Activated naive CD4-positive, alpha-beta T cell treated with anti-CD3 and anti-CD28 coated beads, Interleukin-2, amount 50 U/mL, for 24 hours (primary cell): ENCODE data around the gene SGCE.

Source experiments
- H3K27ac Mint-ChIP-seq: one replicate; pipeline ENCODE4 v1.8.0; 2021; ENCODE audit warnings: mild to moderate bottlenecking, mixed read lengths
- H3K27me3 Mint-ChIP-seq: one replicate; pipeline ENCODE4 v1.8.0; 2021; ENCODE audit warnings: mixed read lengths
- H3K36me3 Mint-ChIP-seq: one replicate; pipeline ENCODE4 v1.8.0; 2021; ENCODE audit warnings: mixed read lengths
- H3K4me1 Mint-ChIP-seq: one replicate; pipeline ENCODE4 v1.8.0; 2021; ENCODE audit warnings: mixed read lengths
- H3K4me3 Mint-ChIP-seq: one replicate; pipeline ENCODE4 v1.8.0; 2021; ENCODE audit warnings: mild to moderate bottlenecking, mixed read lengths
- H3K9me3 Mint-ChIP-seq: one replicate; pipeline ENCODE4 v1.8.0; 2021; ENCODE audit warnings: mixed read lengths

SGCE gene

GRCh38 chr7:94643771-94644545, 12.0 kb downstream of the SGCE start:
- Mint-ChIP-seq H3K4me1 (no peaks in the 10 kb centered on the region), H3K27me3 (peaks cover 32% of the 10 kb centered on the region), H3K9me3 (no peaks in the 10 kb centered on the region), H3K27ac (no peak overlapping the region), H3K4me3 (no peak overlapping the region), H3K36me3 (no peaks in the 10 kb centered on the region)

- Mint-ChIP-seq H3K4me1 (no peaks in the 10 kb centered on the region), H3K4me3 (no peak overlapping the region), H3K9me3 (no peaks in the 10 kb centered on the region), H3K36me3 (no peaks in the 10 kb centered on the region), H3K27me3 (peaks cover 35% of the 10 kb centered on the region), H3K27ac (no peak overlapping the region)
These were observed 12.9 kb downstream of the SGCE start for GRCh38 chr7:94642838-94643653.

GRCh38 chr7:94639384-94639783, 16.5 kb downstream of the SGCE start:
- H3K27ac Mint-ChIP-seq: no peak overlapping the region
- H3K4me1 Mint-ChIP-seq: no peaks in the 10 kb centered on the region
- no peak overlapping the region for H3K4me3 Mint-ChIP-seq
- no peaks in the 10 kb centered on the region for H3K9me3 Mint-ChIP-seq
- H3K27me3 Mint-ChIP-seq: peaks cover 24% of the 10 kb centered on the region
- no peaks in the 10 kb centered on the region for H3K36me3 Mint-ChIP-seq

GRCh38 chr7:94635687-94636086, 20.2 kb downstream of the SGCE start:
- Mint-ChIP-seq H3K27ac (no peak overlapping the region), H3K27me3 (peaks cover 16% of the 10 kb centered on the region), H3K4me3 (no peak overlapping the region), H3K4me1 (no peaks in the 10 kb centered on the region), H3K9me3 (no peaks in the 10 kb centered on the region), H3K36me3 (no peaks in the 10 kb centered on the region)

GRCh38 chr7:94634502-94634901, 21.4 kb downstream of the SGCE start:
- Mint-ChIP-seq H3K9me3 (no peaks in the 10 kb centered on the region), H3K27me3 (peaks cover 13% of the 10 kb centered on the region)

GRCh38 chr7:94633687-94634086, 22.2 kb downstream of the SGCE start:
- no peaks in the 10 kb centered on the region for H3K9me3 Mint-ChIP-seq
- H3K4me1 Mint-ChIP-seq: no peaks in the 10 kb centered on the region
- no peaks in the 10 kb centered on the region for H3K36me3 Mint-ChIP-seq
- H3K27me3 Mint-ChIP-seq: peaks cover 10% of the 10 kb centered on the region
- H3K27ac Mint-ChIP-seq: no peak overlapping the region
- H3K4me3 Mint-ChIP-seq: no peak overlapping the region

More at GRCh38 chr7:94634502-94634901, 21.4 kb downstream of the SGCE start:
- H3K36me3 Mint-ChIP-seq: no peaks in the 10 kb centered on the region
- H3K4me1 Mint-ChIP-seq: no peaks in the 10 kb centered on the region
- H3K4me3 Mint-ChIP-seq: no peak overlapping the region
- H3K27ac Mint-ChIP-seq: no peak overlapping the region

GRCh38 chr7:94633014-94633341, 23.0 kb downstream of the SGCE start:
- Mint-ChIP-seq H3K27me3 (peaks cover 9% of the 10 kb centered on the region), H3K9me3 (no peaks in the 10 kb centered on the region), H3K27ac (no peak overlapping the region), H3K36me3 (no peaks in the 10 kb centered on the region), H3K4me3 (no peak overlapping the region), H3K4me1 (no peaks in the 10 kb centered on the region)

GRCh38 chr7:94632338-94633013, 23.5 kb downstream of the SGCE start:
- H3K27ac Mint-ChIP-seq: no peak overlapping the region
- H3K36me3 Mint-ChIP-seq: no peaks in the 10 kb centered on the region
- H3K4me3 Mint-ChIP-seq: no peak overlapping the region
- no peaks in the 10 kb centered on the region for H3K4me1 Mint-ChIP-seq
- no peaks in the 10 kb centered on the region for H3K9me3 Mint-ChIP-seq
- peaks cover 7% of the 10 kb centered on the region for H3K27me3 Mint-ChIP-seq

GRCh38 chr7:94630855-94631254, 25.1 kb downstream of the SGCE start:
- Mint-ChIP-seq H3K27ac (no peak overlapping the region), H3K4me1 (no peaks in the 10 kb centered on the region), H3K27me3 (peaks cover 5% of the 10 kb centered on the region), H3K9me3 (no peaks in the 10 kb centered on the region), H3K36me3 (no peaks in the 10 kb centered on the region), H3K4me3 (no peak overlapping the region)

- no peaks in the 10 kb centered on the region for H3K9me3 Mint-ChIP-seq
- H3K27ac Mint-ChIP-seq: no peak overlapping the region
- H3K27me3 Mint-ChIP-seq: peaks cover 5% of the 10 kb centered on the region
- no peak overlapping the region for H3K4me3 Mint-ChIP-seq
- peaks cover 11% of the 10 kb centered on the region for H3K4me1 Mint-ChIP-seq
- no peaks in the 10 kb centered on the region for H3K36me3 Mint-ChIP-seq
These were observed 32.1 kb downstream of the SGCE start for GRCh38 chr7:94623820-94624219.

GRCh38 chr7:94621120-94621519, 34.8 kb downstream of the SGCE start:
- Mint-ChIP-seq H3K9me3 (no peaks in the 10 kb centered on the region), H3K4me3 (no peak overlapping the region), H3K27ac (no peak overlapping the region), H3K27me3 (peaks cover 3% of the 10 kb centered on the region), H3K4me1 (peaks cover 11% of the 10 kb centered on the region), H3K36me3 (no peaks in the 10 kb centered on the region)

GRCh38 chr7:94620703-94621118, 35.2 kb downstream of the SGCE start:
- H3K36me3 Mint-ChIP-seq: no peaks in the 10 kb centered on the region
- peaks cover 3% of the 10 kb centered on the region for H3K27me3 Mint-ChIP-seq
- H3K4me3 Mint-ChIP-seq: no peak overlapping the region
- no peaks in the 10 kb centered on the region for H3K9me3 Mint-ChIP-seq
- peaks cover 11% of the 10 kb centered on the region for H3K4me1 Mint-ChIP-seq
- H3K27ac Mint-ChIP-seq: no peak overlapping the region

- no peaks in the 10 kb centered on the region for H3K9me3 Mint-ChIP-seq
- no peak overlapping the region for H3K27ac Mint-ChIP-seq
- H3K4me1 Mint-ChIP-seq: peaks cover 11% of the 10 kb centered on the region
- H3K4me3 Mint-ChIP-seq: no peak overlapping the region
- no peaks in the 10 kb centered on the region for H3K36me3 Mint-ChIP-seq
- peaks cover 1% of the 10 kb centered on the region for H3K27me3 Mint-ChIP-seq
These were observed 37.8 kb downstream of the SGCE start for GRCh38 chr7:94618126-94618525.

GRCh38 chr7:94616855-94617254, 39.1 kb downstream of the SGCE start:
- Mint-ChIP-seq H3K36me3 (no peaks in the 10 kb centered on the region), H3K4me3 (no peak overlapping the region), H3K9me3 (no peaks in the 10 kb centered on the region), H3K4me1 (peaks cover 11% of the 10 kb centered on the region), H3K27me3 (peaks cover 1% of the 10 kb centered on the region), H3K27ac (no peak overlapping the region)

- H3K27ac Mint-ChIP-seq: no peak overlapping the region
- no peaks in the 10 kb centered on the region for H3K36me3 Mint-ChIP-seq
- H3K4me1 Mint-ChIP-seq: peaks cover 2% of the 10 kb centered on the region
- H3K9me3 Mint-ChIP-seq: no peaks in the 10 kb centered on the region
- no peak overlapping the region for H3K4me3 Mint-ChIP-seq
- H3K27me3 Mint-ChIP-seq: peaks cover 1% of the 10 kb centered on the region
These were observed 40.3 kb downstream of the SGCE start for GRCh38 chr7:94615666-94616065.

GRCh38 chr7:94612661-94613060, 43.3 kb downstream of the SGCE start:
- no peak overlapping the region for H3K27ac Mint-ChIP-seq
- H3K4me3 Mint-ChIP-seq: no peak overlapping the region
- peaks cover 1% of the 10 kb centered on the region for H3K36me3 Mint-ChIP-seq
- H3K27me3 Mint-ChIP-seq: peaks cover 6% of the 10 kb centered on the region
- peaks cover 10% of the 10 kb centered on the region for H3K9me3 Mint-ChIP-seq
- H3K4me1 Mint-ChIP-seq: no peaks in the 10 kb centered on the region
